Liver (tissue), 3 donors: ENCODE data around the gene GGCX.

Experiments
- ATF3 ChIP-seq: IDR thresholded peaks from 2 replicates; pipeline ENCODE4 v1.6.1; 2016; ENCODE audit warnings: antibody characterized with exemption
- GABPA ChIP-seq, 2 donors: IDR thresholded peaks in 1 of 2; conservative IDR thresholded peaks in 1 of 2; 2 replicates each; pipeline ENCODE4 v1.6.1; 2016; ENCODE audit warnings: antibody characterized with exemption in 2 of 2, mild to moderate bottlenecking in 1 of 2, moderate library complexity in 1 of 2
- JUND ChIP-seq, 2 donors: IDR thresholded peaks; 2 replicates each; pipeline ENCODE4 v1.6.1; 2016; ENCODE audit warnings: antibody characterized with exemption in 2 of 2
- MAX ChIP-seq: IDR thresholded peaks from 2 replicates; pipeline ENCODE4 v1.6.1; 2016; ENCODE audit warnings: antibody characterized with exemption
- NR2F2 ChIP-seq: IDR thresholded peaks from 2 replicates; pipeline ENCODE4 v1.6.1; 2016; ENCODE audit warnings: antibody characterized with exemption
- RAD21 ChIP-seq, 2 donors: IDR thresholded peaks; 2 replicates each; pipeline ENCODE4 v1.6.1; 2016; ENCODE audit warnings: antibody characterized with exemption in 2 of 2, mild to moderate bottlenecking in 2 of 2
- REST ChIP-seq: IDR thresholded peaks from 2 replicates; pipeline ENCODE4 v1.6.1; 2016; ENCODE audit warnings: antibody characterized with exemption, mild to moderate bottlenecking
- TAF1 ChIP-seq: conservative IDR thresholded peaks from 2 replicates; pipeline ENCODE4 v1.6.1; 2016; ENCODE audit warnings: antibody characterized with exemption, mild to moderate bottlenecking
- YY1 ChIP-seq: IDR thresholded peaks from 2 replicates; pipeline ENCODE4 v1.6.1; 2016; ENCODE audit warnings: antibody characterized with exemption, mild to moderate bottlenecking
- ZBTB33 ChIP-seq: IDR thresholded peaks from 2 replicates; pipeline ENCODE4 v1.6.1; 2016; ENCODE audit warnings: antibody characterized with exemption
- TF ChIP-seq, protein P1 (sequence below): fragments of 150-350 bp; IDR thresholded peaks from 2 replicates; pipeline ENCODE4 v1.5.1; 2017; ENCODE audit warnings: improper control_type of control experiment, low read depth, low read length; ENCODE audit not compliant: missing input control
- donor health status: healthy.
- donor health status: healthy.

DNA sequence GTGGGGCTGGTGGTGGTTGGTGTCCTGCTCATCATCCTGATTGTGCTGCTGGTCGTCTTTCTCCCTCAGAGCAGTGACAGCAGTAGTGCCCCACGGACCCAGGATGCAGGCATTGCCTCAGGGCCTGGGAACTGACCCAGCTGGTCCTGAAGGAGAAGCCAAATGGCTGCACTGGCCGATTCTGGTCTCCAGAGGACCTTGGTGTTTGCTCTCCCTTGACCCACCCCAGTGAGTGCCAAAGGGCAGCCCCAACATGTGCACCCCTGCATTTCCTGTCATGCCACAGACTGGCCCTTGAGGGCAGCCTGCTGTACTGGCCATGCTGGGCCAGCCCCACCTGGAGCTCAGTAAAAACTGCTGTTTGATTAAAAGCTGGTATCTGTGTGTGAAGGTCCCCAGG lies 31.7 kb upstream of the GGCX start:
- no peak for TF ChIP-seq ATF3
- TF ChIP-seq, protein P1, sequence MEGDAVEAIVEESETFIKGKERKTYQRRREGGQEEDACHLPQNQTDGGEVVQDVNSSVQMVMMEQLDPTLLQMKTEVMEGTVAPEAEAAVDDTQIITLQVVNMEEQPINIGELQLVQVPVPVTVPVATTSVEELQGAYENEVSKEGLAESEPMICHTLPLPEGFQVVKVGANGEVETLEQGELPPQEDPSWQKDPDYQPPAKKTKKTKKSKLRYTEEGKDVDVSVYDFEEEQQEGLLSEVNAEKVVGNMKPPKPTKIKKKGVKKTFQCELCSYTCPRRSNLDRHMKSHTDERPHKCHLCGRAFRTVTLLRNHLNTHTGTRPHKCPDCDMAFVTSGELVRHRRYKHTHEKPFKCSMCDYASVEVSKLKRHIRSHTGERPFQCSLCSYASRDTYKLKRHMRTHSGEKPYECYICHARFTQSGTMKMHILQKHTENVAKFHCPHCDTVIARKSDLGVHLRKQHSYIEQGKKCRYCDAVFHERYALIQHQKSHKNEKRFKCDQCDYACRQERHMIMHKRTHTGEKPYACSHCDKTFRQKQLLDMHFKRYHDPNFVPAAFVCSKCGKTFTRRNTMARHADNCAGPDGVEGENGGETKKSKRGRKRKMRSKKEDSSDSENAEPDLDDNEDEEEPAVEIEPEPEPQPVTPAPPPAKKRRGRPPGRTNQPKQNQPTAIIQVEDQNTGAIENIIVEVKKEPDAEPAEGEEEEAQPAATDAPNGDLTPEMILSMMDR = no peak
- no peak for TF ChIP-seq YY1
- no peak for TF ChIP-seq RAD21 (IDR thresholded peaks at IDR 0.05)
- TF ChIP-seq TAF1 = no peak
- no peak for TF ChIP-seq ZBTB33
- TF ChIP-seq GABPA (IDR thresholded peaks at IDR 0.05 in 1 of 2, conservative IDR thresholded peaks at IDR 0.05 in 1 of 2) = no peak
- no peak for TF ChIP-seq REST
- TF ChIP-seq MAX = no peak
- no peak for TF ChIP-seq JUND (IDR thresholded peaks at IDR 0.05)
- TF ChIP-seq NR2F2 = no peak
